Stomach (tissue), 9 donors: ENCODE data around the gene ADNP2. TPM values are rescaled to one million over a fixed set of nuclear protein-coding genes. Genes with fewer than 3 reads are reported as not detected.

Source experiments
- DNase-seq, 2 donors: peaks; one replicate each; pipeline versions ENCODE4 v3.0.0 to v3.0.0-alpha.2; 2013 to 2019
- H3K27ac ChIP-seq, 5 donors: fragments of 200-600 bp in 4 of 5; sonication (generic) in 4 of 5; one replicate each; pipeline ENCODE4 v1.5.1; 2013 to 2019; ENCODE audit warnings: mild to moderate bottlenecking in 1 of 5, moderate library complexity in 1 of 5
- H3K27me3 ChIP-seq, 3 donors: fragments of 200-600 bp; sonication (generic); one replicate each; pipeline ENCODE4 v1.5.1; 2017 to 2019; ENCODE audit warnings: mixed run types in 1 of 3
- H3K36me3 ChIP-seq, 4 donors: fragments of 200-600 bp; sonication (generic); 1 replicate in 3 of 4; 2 replicates in 1 of 4; pipeline ENCODE4 v1.5.1; 2016 to 2019
- H3K4me1 ChIP-seq, 4 donors: fragments of 200-600 bp; sonication (generic); one replicate each; pipeline ENCODE4 v1.5.1; 2016 to 2019
- H3K4me3 ChIP-seq, 4 donors: fragments of 200-600 bp; sonication (generic) in 3 of 4; one replicate each; pipeline ENCODE4 v1.5.1; 2016 to 2019; ENCODE audit warnings: mild to moderate bottlenecking in 1 of 4
- H3K9me3 ChIP-seq, 4 donors: fragments of 200-600 bp; sonication (generic); one replicate each; pipeline ENCODE4 v1.5.1; 2016 to 2019
- EP300 ChIP-seq: sonication (generic); formaldehyde crosslinking; IDR thresholded peaks from one replicate; pipeline ENCODE4 v1.6.1; 2017; ENCODE audit warnings: antibody characterized with exemption
- POLR2A ChIP-seq, 4 donors: fragments of 450-650 bp; IDR thresholded peaks; one replicate each; pipeline ENCODE4 v1.6.1; 2016; ENCODE audit warnings: antibody characterized with exemption in 4 of 4, control low read depth in 2 of 4, mild to moderate bottlenecking in 1 of 4, moderate library complexity in 1 of 4
- POLR2AphosphoS5 ChIP-seq, 3 donors: sonication (generic); formaldehyde crosslinking; IDR thresholded peaks; one replicate each; pipeline ENCODE4 v1.6.1; 2016; ENCODE audit warnings: antibody characterized with exemption in 3 of 3
- WGBS, 5 donors: extraction: QIAGEN DNeasy Blood & Tissue Kit in 3 of 5; methylation state at CpG; one replicate each; pipeline versions ENCODE4 v1.1.5 to v1.1.7; 2013 to 2018; 5-methylcytosine and 5-hydroxymethylcytosine counted together
- intact Hi-C: fragments of 100-400 bp; cut with DNase I; formaldehyde crosslinking; loops from one replicate; pipeline ENCODE4 v1.15.1; 2023; ENCODE audit warnings: low total_unique reads
- polyA plus RNA-seq, 3 donors: library from polyadenylated mRNA; stranded (reverse); fragments of 200-250 nt; gene quantifications; one replicate each; pipeline ENCODE4 v1.2.3, GENCODE V29; 2013
- total RNA-seq, 5 donors: library from RNA; depleted of rRNA; stranded (reverse); fragments of >200 nt; gene quantifications; one replicate each; pipeline versions ENCODE4 v1.1.0 to v1.2.3, GENCODE V29; 2014 to 2016
- TF ChIP-seq, protein P1 (sequence below), 7 experiments: fragments of 450-650 bp in 4 of 7; fragments of 200-600 bp in 3 of 7; sonication (generic) in 3 of 7; IDR thresholded peaks; one replicate each; pipeline ENCODE4 v1.5.1; 2016 to 2019; ENCODE audit warnings: antibody characterized with exemption in 7 of 7, control low read depth in 2 of 7, mild to moderate bottlenecking in 1 of 7
- donor health status: healthy with polysubstance abuse.
- donor health status: Bipolar disorder and iron deficiency.
- donor health status: healthy.

The ADNP2 gene
- total and polyA plus RNA-seq, 8 donors = 4.2 to 24.6 (median 10.8) TPM

DNA sequence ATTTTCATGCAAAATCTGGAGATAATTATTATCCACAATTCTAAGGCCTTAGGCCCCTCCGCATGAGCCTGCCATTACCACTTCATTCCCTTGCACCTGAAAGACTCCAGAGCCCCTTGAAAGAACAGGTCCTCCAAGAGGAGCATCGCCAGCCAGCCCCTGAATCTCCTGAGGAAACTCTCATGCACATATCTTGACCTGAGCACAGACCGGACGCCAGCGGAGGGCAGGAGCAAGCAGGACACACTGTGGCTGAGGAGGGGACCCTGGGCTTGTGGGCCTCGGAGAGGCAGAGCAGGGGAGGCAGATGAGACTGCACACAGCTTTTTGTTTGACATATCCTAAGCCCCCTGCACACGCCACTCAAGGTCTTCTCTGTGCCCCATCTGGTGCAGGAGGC lies 13.6 kb upstream of the ADNP2 start:
- intact Hi-C loops = no loop called here
- TF ChIP-seq EP300 (no peak), POLR2AphosphoS5 (IDR thresholded peaks at IDR 0.05) (no peak)
- TF ChIP-seq, protein P1, sequence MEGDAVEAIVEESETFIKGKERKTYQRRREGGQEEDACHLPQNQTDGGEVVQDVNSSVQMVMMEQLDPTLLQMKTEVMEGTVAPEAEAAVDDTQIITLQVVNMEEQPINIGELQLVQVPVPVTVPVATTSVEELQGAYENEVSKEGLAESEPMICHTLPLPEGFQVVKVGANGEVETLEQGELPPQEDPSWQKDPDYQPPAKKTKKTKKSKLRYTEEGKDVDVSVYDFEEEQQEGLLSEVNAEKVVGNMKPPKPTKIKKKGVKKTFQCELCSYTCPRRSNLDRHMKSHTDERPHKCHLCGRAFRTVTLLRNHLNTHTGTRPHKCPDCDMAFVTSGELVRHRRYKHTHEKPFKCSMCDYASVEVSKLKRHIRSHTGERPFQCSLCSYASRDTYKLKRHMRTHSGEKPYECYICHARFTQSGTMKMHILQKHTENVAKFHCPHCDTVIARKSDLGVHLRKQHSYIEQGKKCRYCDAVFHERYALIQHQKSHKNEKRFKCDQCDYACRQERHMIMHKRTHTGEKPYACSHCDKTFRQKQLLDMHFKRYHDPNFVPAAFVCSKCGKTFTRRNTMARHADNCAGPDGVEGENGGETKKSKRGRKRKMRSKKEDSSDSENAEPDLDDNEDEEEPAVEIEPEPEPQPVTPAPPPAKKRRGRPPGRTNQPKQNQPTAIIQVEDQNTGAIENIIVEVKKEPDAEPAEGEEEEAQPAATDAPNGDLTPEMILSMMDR (IDR thresholded peaks at IDR 0.05) = no peak
- DNase-seq = no peak
- 80 to 90% (median 88%) methylated on average over 7 of the region's 7 CpGs for WGBS, 5 donors
- peaks cover 0 to 3% (median 0%) of the 10 kb centered on the region in 4 donors for H3K9me3 ChIP-seq
- H3K36me3 ChIP-seq = no peaks in the 10 kb centered on the region
- no peaks in the 10 kb centered on the region for H3K4me1 ChIP-seq
- no peak overlapping the region for H3K4me3 ChIP-seq
- no peaks in the 10 kb centered on the region for H3K27me3 ChIP-seq
- H3K27ac ChIP-seq = no peak overlapping the region

DNA sequence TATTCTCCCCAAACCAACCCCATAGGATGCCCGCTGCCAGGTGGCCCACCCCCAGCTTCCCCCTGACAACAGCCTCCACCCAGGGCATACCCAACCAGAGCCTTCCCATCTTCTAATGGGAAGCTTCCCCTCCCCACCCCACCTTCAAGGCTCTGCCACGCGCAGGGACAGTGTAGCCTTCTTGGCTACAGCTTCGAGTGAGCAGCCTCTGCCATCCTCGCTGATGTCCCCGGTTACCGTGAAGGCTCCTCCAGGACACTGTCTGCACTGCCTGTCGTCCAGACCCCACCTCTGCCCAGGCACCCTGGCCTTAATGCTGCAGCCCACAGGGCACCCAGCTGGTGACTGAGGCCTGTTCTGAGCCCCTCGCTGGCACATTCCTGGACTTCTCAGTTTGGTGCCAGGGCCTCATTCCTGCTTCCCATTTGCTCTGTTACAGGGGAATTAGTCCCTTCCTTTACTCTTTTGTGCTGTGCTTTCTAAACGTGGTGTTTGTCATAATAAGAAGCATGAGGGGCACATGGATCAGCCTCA lies 13.0 kb upstream of the ADNP2 start:
- intact Hi-C loops = no loop called here
- DNase-seq = no peak
- H3K36me3 ChIP-seq = no peaks in the 10 kb centered on the region
- no peaks in the 10 kb centered on the region for H3K9me3 ChIP-seq
- 83 to 89% (median 85%) methylated on average over 10 of the region's 10 CpGs for WGBS, 5 donors
- no peaks in the 10 kb centered on the region for H3K27me3 ChIP-seq
- H3K27ac ChIP-seq = no peak overlapping the region
- no peaks in the 10 kb centered on the region for H3K4me1 ChIP-seq
- H3K4me3 ChIP-seq = no peak overlapping the region
- TF ChIP-seq POLR2AphosphoS5 (IDR thresholded peaks at IDR 0.05) (no peak), EP300 (no peak)
- TF ChIP-seq, protein P1 (IDR thresholded peaks at IDR 0.05) = no peak

DNA sequence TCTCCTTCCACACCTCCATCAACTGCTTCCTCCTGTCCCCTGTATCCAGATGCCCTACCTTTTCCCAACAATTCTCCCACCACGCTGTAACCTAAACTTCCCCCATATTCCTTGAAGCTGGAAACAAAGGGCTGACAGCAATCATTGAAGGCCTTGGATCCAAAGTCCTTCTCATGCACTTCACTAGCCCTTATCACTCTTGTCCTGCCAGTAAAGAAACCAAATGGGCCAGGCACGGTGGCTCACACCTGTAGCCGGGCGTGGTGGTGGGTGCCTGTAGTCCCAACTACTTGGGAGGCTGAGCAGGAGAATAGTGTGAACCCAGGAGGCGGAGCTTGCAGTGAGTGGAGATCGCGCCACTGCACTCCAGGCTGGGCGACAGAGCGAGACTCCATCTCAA lies 11.9 kb upstream of the ADNP2 start:
- no peak for DNase-seq

DNA sequence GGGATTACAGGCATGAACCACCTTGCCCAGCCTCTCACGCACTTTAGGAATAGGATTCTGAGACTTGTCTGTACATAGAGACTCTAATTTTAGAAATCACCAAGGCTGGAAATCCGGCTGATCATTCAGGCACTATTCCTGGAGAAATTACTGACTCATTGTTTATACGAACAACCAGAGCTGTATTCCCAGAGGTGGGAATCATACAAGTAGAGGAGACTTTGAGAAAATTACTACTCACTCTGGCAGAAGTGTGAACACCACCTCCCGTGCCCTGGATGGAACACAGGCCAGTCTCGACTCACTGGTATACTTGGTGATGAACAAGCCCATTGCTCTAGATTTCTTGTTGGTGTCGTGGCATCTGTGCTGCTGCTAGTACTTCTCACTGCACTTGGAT lies 5.8 kb upstream of the ADNP2 start:
- peak in 1 of 3 donors; percentile 39 for TF ChIP-seq POLR2AphosphoS5 (IDR thresholded peaks at IDR 0.05)
- TF ChIP-seq POLR2A (IDR thresholded peaks at IDR 0.05) = no peak
- H3K4me1 ChIP-seq = peaks cover 0 to 25% (median 10%) of the 10 kb centered on the region in 4 donors
- no peaks in the 10 kb centered on the region for H3K9me3 ChIP-seq
- peak overlapping the region in 3 of 5 donors; percentile 3 to 72 (median 48) for H3K27ac ChIP-seq
- WGBS, 5 donors = 52 to 77% (median 68%) methylated on average over 6 of the region's 6 CpGs
- no peaks in the 10 kb centered on the region for H3K36me3 ChIP-seq
- no peak overlapping the region for H3K4me3 ChIP-seq
- intact Hi-C loops = no loop called here
- peak in 1 of 2 donors; percentile 7 for DNase-seq
- H3K27me3 ChIP-seq = no peaks in the 10 kb centered on the region

More for the DNA sequence above, 11.9 kb upstream of the ADNP2 start:
- Histone ChIP-seq H3K27me3 (no peaks in the 10 kb centered on the region), H3K36me3 (no peaks in the 10 kb centered on the region), H3K4me1 (no peaks in the 10 kb centered on the region), H3K4me3 (no peak overlapping the region), H3K9me3 (no peaks in the 10 kb centered on the region), H3K27ac (no peak overlapping the region)
- WGBS, 5 donors = 70 to 93% (median 88%) methylated on average over 9 of the region's 9 CpGs
- TF ChIP-seq POLR2AphosphoS5 (IDR thresholded peaks at IDR 0.05) (no peak), EP300 (no peak), POLR2A (IDR thresholded peaks at IDR 0.05) (no peak)
- TF ChIP-seq, protein P1 (IDR thresholded peaks at IDR 0.05) = no peak
- intact Hi-C loops = no loop called here

DNA sequence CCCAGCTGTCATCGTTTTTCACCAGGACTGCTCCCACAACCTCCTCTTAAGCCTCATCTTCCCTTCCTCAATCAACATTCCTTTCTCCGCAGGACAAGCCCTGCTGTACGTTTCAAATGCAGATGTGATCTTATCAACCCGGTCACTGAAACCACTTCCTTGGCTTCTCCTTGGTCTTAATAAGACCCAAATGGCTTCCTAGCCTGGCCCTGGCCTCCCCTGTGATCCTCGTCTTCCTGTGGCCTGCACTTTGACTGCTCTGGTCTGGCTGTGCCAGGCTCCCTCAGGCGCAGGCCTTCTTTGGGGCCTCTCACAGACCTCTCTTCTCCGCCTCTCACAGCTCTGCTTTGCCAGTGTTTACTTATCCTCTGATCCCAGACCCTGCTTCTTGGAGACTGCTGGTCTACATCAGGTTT lies 4.7 kb upstream of the ADNP2 start:
- no peak for TF ChIP-seq POLR2A (IDR thresholded peaks at IDR 0.05)
- TF ChIP-seq EP300 = no peak
- no peak for TF ChIP-seq POLR2AphosphoS5 (IDR thresholded peaks at IDR 0.05)
- TF ChIP-seq, protein P1 (IDR thresholded peaks at IDR 0.05) = no peak
- peaks cover 0 to 25% (median 10%) of the 10 kb centered on the region in 4 donors for H3K4me1 ChIP-seq
- H3K4me3 ChIP-seq = no peak overlapping the region
- WGBS, 5 donors = 43 to 51% (median 47%) methylated on average over 7 of the region's 7 CpGs
- peak in 1 of 2 donors; percentile 11 for DNase-seq
- H3K27me3 ChIP-seq = no peaks in the 10 kb centered on the region
- no peaks in the 10 kb centered on the region for H3K9me3 ChIP-seq
- intact Hi-C loops = no loop called here
- H3K36me3 ChIP-seq = no peaks in the 10 kb centered on the region
- peak overlapping the region in 2 of 5 donors; percentile 48 to 72 for H3K27ac ChIP-seq
